Measurements from ENCODE around the gene ZBTB37. TPM values are rescaled to one million over a fixed set of nuclear protein-coding genes. Genes with fewer than 3 reads are reported as not detected.

Gene ZBTB37
- total and polyA plus RNA-seq, 12 donors, result 0.91 to 20.4 (median 9.5) TPM

- intact Hi-C loops (cut with DNase I), result loop anchor here (5.0 to 10.0 kb wide), 2 partner anchors 389 to 392 kb away; no protein-coding TSS in a partner anchor
- Histone ChIP-seq H3K27ac (peak overlapping the region in 4 of 5 donors; percentile 73 to 96 (median 94)), H3K4me1 (replicated peaks in 1 of 2) (peaks cover 4 to 7% of the 10 kb centered on the region in 2 donors), H3K9me3 (replicated peaks in 1 of 3) (no peaks in the 10 kb centered on the region), H3K27me3 (no peaks in the 10 kb centered on the region), H3K36me3 (replicated peaks in 1 of 2) (no peaks in the 10 kb centered on the region), H3K4me3 (peak overlapping the region; percentile 24 to 70 (median 40))
- DNase-seq, result no peak
- TF ChIP-seq POLR2A (IDR thresholded peaks at IDR 0.05), result no peak
- TF ChIP-seq, protein P1, sequence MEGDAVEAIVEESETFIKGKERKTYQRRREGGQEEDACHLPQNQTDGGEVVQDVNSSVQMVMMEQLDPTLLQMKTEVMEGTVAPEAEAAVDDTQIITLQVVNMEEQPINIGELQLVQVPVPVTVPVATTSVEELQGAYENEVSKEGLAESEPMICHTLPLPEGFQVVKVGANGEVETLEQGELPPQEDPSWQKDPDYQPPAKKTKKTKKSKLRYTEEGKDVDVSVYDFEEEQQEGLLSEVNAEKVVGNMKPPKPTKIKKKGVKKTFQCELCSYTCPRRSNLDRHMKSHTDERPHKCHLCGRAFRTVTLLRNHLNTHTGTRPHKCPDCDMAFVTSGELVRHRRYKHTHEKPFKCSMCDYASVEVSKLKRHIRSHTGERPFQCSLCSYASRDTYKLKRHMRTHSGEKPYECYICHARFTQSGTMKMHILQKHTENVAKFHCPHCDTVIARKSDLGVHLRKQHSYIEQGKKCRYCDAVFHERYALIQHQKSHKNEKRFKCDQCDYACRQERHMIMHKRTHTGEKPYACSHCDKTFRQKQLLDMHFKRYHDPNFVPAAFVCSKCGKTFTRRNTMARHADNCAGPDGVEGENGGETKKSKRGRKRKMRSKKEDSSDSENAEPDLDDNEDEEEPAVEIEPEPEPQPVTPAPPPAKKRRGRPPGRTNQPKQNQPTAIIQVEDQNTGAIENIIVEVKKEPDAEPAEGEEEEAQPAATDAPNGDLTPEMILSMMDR (IDR thresholded peaks at IDR 0.05), result no peak
- WGBS, 4 donors, result 0 to 1% (median 0%) methylated on average over 15 to 25 of the region's 25 CpGs
Observed at GRCh38 chr1:173823781-173824314, 44.3 kb upstream of the ZBTB37 start.

- WGBS, 4 donors, result 0 to 1% (median 0%) methylated on average over 23 to 55 of the region's 55 CpGs
- no peaks in the 10 kb centered on the region for H3K36me3 ChIP-seq (replicated peaks in 1 of 2)
Observed at GRCh38 chr1:173824315-173825081, 43.7 kb upstream of the ZBTB37 start, which contains the start of the genes CENPL and DARS2. Gene CENPL, minus strand, starts transcription at chr1:173824883. Its CDS starts 13,584 bp downstream, at chr1:173811299. Gene DARS2, plus strand, starts transcription at chr1:173824673. Its CDS starts 557 bp downstream, at chr1:173825230.

DNA sequence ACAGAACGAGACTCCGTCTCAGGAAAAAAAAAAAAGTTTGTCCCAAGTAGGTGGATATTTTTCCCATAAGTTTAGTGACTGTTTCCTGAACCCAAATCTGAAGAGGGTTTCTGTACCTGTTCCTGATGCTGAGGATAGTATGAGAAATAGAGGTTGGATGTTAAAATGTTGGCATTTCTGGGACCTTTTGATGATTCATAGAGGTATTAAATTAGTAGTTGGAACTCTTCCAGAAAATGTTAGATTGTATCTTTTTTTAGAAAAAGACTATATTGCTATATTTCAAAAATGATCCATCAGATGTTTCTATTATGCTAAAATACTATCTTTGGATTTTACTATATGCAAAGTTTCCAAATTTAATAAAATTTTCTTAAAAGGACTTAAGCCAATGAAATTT, 40.6 kb upstream of the ZBTB37 start:
- no peak for DNase-seq
- Histone ChIP-seq H3K9me3 (replicated peaks in 1 of 3) (no peaks in the 10 kb centered on the region), H3K4me3 (no peak overlapping the region), H3K27me3 (no peaks in the 10 kb centered on the region), H3K36me3 (replicated peaks in 1 of 2) (no peaks in the 10 kb centered on the region), H3K27ac (no peak overlapping the region), H3K4me1 (replicated peaks in 1 of 2) (peaks cover 4 to 7% of the 10 kb centered on the region in 2 donors)
- intact Hi-C loops (cut with DNase I), result loop anchor here in 1 of 2 donors (10.0 kb wide), 1 partner anchor 393 kb away; no protein-coding TSS in a partner anchor
- TF ChIP-seq POLR2A (IDR thresholded peaks at IDR 0.05), result no peak
- TF ChIP-seq, protein P1 (IDR thresholded peaks at IDR 0.05), result no peak
- WGBS, 4 donors, result 82 to 100% (median 85%) methylated on average over 2 of the region's 2 CpGs

More at GRCh38 chr1:173824315-173825081, 43.7 kb upstream of the ZBTB37 start, which contains the start of the genes CENPL and DARS2:
- peaks cover 4 to 7% of the 10 kb centered on the region in 2 donors for H3K4me1 ChIP-seq (replicated peaks in 1 of 2)
- DNase-seq, result peak; percentile 96 to 99 (median 98)
- no peaks in the 10 kb centered on the region for H3K9me3 ChIP-seq (replicated peaks in 1 of 3)
- H3K4me3 ChIP-seq, result peak within 1 kb of the TSS; percentile 24 to 70 (median 54)
- no peaks in the 10 kb centered on the region for H3K27me3 ChIP-seq
- TF ChIP-seq, protein P1 (IDR thresholded peaks at IDR 0.05), result no peak
- peak; percentile 21 to 81 for TF ChIP-seq POLR2A (IDR thresholded peaks at IDR 0.05)
- H3K27ac ChIP-seq, result peak within 1 kb of the TSS; percentile 71 to 96 (median 92)
- intact Hi-C loops (cut with DNase I), result loop anchor here (5.0 to 10.0 kb wide), 2 partner anchors 390 to 392 kb away; no protein-coding TSS in a partner anchor

DNA sequence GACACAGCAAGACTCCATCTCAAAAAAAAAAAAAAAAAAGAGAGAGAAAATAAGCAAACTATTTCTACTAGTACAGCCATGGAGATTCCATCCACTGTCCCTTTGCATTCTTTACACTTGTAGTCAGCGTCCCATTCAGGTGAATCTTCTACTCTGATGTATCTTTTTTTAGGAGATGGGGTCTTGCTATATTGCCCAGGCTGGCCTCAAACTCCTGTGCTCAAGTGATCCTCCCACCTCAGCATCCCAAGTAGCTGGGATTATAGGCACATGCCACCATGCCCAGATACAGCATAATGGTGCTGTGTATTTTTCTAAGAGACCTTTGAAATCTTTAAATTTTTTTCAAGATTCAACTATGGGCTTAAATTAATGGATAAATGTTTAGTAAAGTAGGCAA, 35.4 kb upstream of the ZBTB37 start:
- TF ChIP-seq, protein P1 (IDR thresholded peaks at IDR 0.05), result no peak
- no peak for TF ChIP-seq POLR2A (IDR thresholded peaks at IDR 0.05)
- intact Hi-C loops (cut with DNase I), result no loop called here
- no peaks in the 10 kb centered on the region for H3K4me1 ChIP-seq (replicated peaks in 1 of 2)
- 93 to 95% (median 95%) methylated on average over 1 of the region's 1 CpG for WGBS, 4 donors
- H3K4me3 ChIP-seq, result no peak overlapping the region
- no peaks in the 10 kb centered on the region for H3K27me3 ChIP-seq
- H3K36me3 ChIP-seq (replicated peaks in 1 of 2), result peaks cover 0 to 14% of the 10 kb centered on the region in 2 donors
- H3K27ac ChIP-seq, result no peak overlapping the region
- DNase-seq, result no peak
- H3K9me3 ChIP-seq (replicated peaks in 1 of 3), result no peaks in the 10 kb centered on the region

Data from adrenal gland (tissue), 12 donors.